CD14-positive monocyte (primary cell): ENCODE results near the gene UVRAG. TPM values are rescaled to one million over a fixed set of nuclear protein-coding genes. Genes with fewer than 3 reads are reported as not detected.

Experiments
- DNase-seq, 3 donors: peaks; one replicate each; pipeline ENCODE4 v3.0.0-alpha.2; 2011 to 2022
- H2AFZ ChIP-seq: 2 replicates; pipeline ENCODE4 v1.6.0; 2012; ENCODE audit warnings: mild to moderate bottlenecking, low read depth, low read length, inconsistent platforms; ENCODE audit not compliant: insufficient read depth, poor library complexity, severe bottlenecking
- H3K27ac ChIP-seq, 2 donors: 1 replicate in 1 of 2; 2 replicates in 1 of 2; pipeline ENCODE4 v1.5.1; 2012 to 2013; ENCODE audit warnings: low read length in 2 of 2, control low read depth in 1 of 2, inconsistent platforms in 1 of 2, low read depth in 1 of 2, mild to moderate bottlenecking in 1 of 2
- H3K27me3 ChIP-seq, 2 donors: one replicate each; pipeline versions ENCODE4 v1.6.0 to v1.6.1; 2011 to 2013; ENCODE audit warnings: low read length in 2 of 2; ENCODE audit not compliant: control insufficient read depth in 2 of 2, insufficient read depth in 2 of 2
- H3K36me3 ChIP-seq, 2 donors: replicated peaks in 1 of 2; 1 replicate in 1 of 2; 2 replicates in 1 of 2; pipeline versions ENCODE4 v1.5.1 to v1.6.1; 2012 to 2013; ENCODE audit warnings: low read length in 2 of 2, control low read depth in 1 of 2, inconsistent platforms in 1 of 2, mild to moderate bottlenecking in 1 of 2; ENCODE audit not compliant: insufficient read depth in 2 of 2, control insufficient read depth in 1 of 2
- H3K4me1 ChIP-seq, 2 donors: 1 replicate in 1 of 2; 2 replicates in 1 of 2; pipeline versions ENCODE4 v1.5.1 to v1.6.1; 2012 to 2013; ENCODE audit warnings: low read length in 2 of 2, control low read depth in 1 of 2, inconsistent platforms in 1 of 2, mild to moderate bottlenecking in 1 of 2, moderate library complexity in 1 of 2; ENCODE audit not compliant: insufficient read depth in 2 of 2, control insufficient read depth in 1 of 2
- H3K4me2 ChIP-seq: replicated peaks from 2 replicates; pipeline ENCODE3; 2012; ENCODE audit warnings: low read length, moderate library complexity, mild to moderate bottlenecking; ENCODE audit not compliant: poor library complexity, severe bottlenecking; ENCODE audit errors: extremely low read depth
- H3K4me3 ChIP-seq, 3 experiments: fragments of 200-600 bp in 1 of 3; sonication (generic) in 1 of 3; replicated peaks in 1 of 3; 1 replicate in 2 of 3; 2 replicates in 1 of 3; pipeline ENCODE4 v1.5.1; 2011 to 2013; ENCODE audit warnings: low read length in 3 of 3, mild to moderate bottlenecking in 3 of 3, control low read depth in 2 of 3, low read depth in 2 of 3, inconsistent platforms in 1 of 3, moderate library complexity in 1 of 3
- H3K79me2 ChIP-seq: 2 replicates; pipeline ENCODE4 v1.6.0; 2012; ENCODE audit warnings: mild to moderate bottlenecking, control low read depth, inconsistent platforms, low read length, moderate library complexity; ENCODE audit not compliant: insufficient read depth
- H3K9ac ChIP-seq: 2 replicates; pipeline ENCODE4 v1.6.0; 2017; ENCODE audit warnings: low read length, mild to moderate bottlenecking; ENCODE audit not compliant: insufficient read depth, poor library complexity, severe bottlenecking
- H3K9me3 ChIP-seq, 2 donors: replicated peaks in 1 of 2; 1 replicate in 1 of 2; 2 replicates in 1 of 2; pipeline versions ENCODE4 v1.5.1 to v1.6.1; 2012 to 2013; ENCODE audit warnings: low read length in 2 of 2, control low read depth in 1 of 2; ENCODE audit not compliant: control insufficient read depth in 1 of 2, insufficient read depth in 1 of 2
- H4K20me1 ChIP-seq: 2 replicates; pipeline ENCODE4 v1.6.0; 2012; ENCODE audit warnings: mild to moderate bottlenecking, low read length, control low read depth, moderate library complexity; ENCODE audit not compliant: insufficient read depth
- H3K27ac Mint-ChIP-seq, 7 donors: one replicate each; pipeline ENCODE4 v1.8.0; 2020; ENCODE audit warnings: mild to moderate bottlenecking in 7 of 7, mixed read lengths in 7 of 7, moderate library complexity in 6 of 7, inconsistent platforms in 2 of 7
- H3K27me3 Mint-ChIP-seq, 3 donors: one replicate each; pipeline ENCODE4 v1.8.0; 2021 to 2022; ENCODE audit warnings: low read depth in 3 of 3, mild to moderate bottlenecking in 3 of 3, mixed read lengths in 3 of 3, moderate library complexity in 3 of 3, inconsistent platforms in 1 of 3
- H3K36me3 Mint-ChIP-seq, 2 donors: one replicate each; pipeline ENCODE4 v1.8.0; 2020; ENCODE audit warnings: mixed read lengths in 2 of 2, inconsistent platforms in 1 of 2, mild to moderate bottlenecking in 1 of 2
- H3K4me1 Mint-ChIP-seq: one replicate; pipeline ENCODE4 v1.8.0; 2020; ENCODE audit warnings: mild to moderate bottlenecking, mixed read lengths
- H3K4me3 Mint-ChIP-seq, 2 donors: one replicate each; pipeline ENCODE4 v1.8.0; 2020; ENCODE audit warnings: mild to moderate bottlenecking in 2 of 2, mixed read lengths in 2 of 2, moderate library complexity in 1 of 2
- H3K9me3 Mint-ChIP-seq, 7 donors: one replicate each; pipeline ENCODE4 v1.8.0; 2020 to 2022; ENCODE audit warnings: mixed read lengths in 7 of 7, mild to moderate bottlenecking in 6 of 7, moderate library complexity in 6 of 7, inconsistent platforms in 2 of 7
- WGBS: methylation state at CpG from one replicate; pipeline ENCODE4 v1.1.5; 2013; ENCODE audit warnings: missing lambda C conversion rate; ENCODE audit not compliant: insufficient coverage; 5-methylcytosine and 5-hydroxymethylcytosine counted together
- intact Hi-C, 2 donors: fragments of 100-400 bp; cut with micrococcal nuclease; formaldehyde crosslinking; loops; one replicate each; pipeline versions ENCODE4 v1.15.0 to v1.15.1; 2023
- polyA plus RNA-seq, 3 donors: library from polyadenylated mRNA; depleted of rRNA in 1 of 3; unstranded in 2 of 3; stranded (reverse) in 1 of 3; fragments of 300-500 nt in 2 of 3; fragments of >200 nt in 1 of 3; fragmentation: Illumina TruSeq in 2 of 3; gene quantifications; 1 replicate in 2 of 3; 2 replicates in 1 of 3; pipeline ENCODE4 v1.2.3, GENCODE V29; 2012 to 2021
- TF ChIP-seq, protein P1 (sequence below): fragments of 200-600 bp; IDR thresholded peaks from one replicate; pipeline ENCODE4 v1.8.0; 2022; ENCODE audit warnings: antibody characterized with exemption, mild to moderate bottlenecking

UVRAG gene
- polyA plus RNA-seq, 3 donors, result 13.7 to 20.5 (median 20.0) TPM

DNA sequence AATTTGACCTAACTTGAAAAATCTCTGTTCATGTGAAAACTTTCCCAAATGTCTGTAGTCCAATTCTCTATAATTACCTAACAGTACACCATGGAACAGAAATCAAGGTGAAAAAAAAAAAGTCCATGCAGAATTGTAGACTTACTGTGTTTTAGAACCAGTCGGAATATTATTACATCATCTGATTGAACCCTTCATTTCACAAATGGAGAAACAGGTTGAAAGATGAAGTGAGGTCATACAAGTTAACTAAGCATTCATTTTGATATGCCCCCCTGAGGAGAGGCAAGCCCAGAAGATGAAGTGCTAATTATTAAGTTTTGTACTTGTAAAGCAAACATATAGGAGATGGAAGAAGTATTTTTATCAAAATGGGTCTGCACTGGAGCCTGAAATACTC lies 211.9 kb downstream of the UVRAG start:
- no peak overlapping the region for H3K4me2 ChIP-seq
- no peaks in the 10 kb centered on the region for H3K9me3 ChIP-seq
- H3K36me3 Mint-ChIP-seq, result peaks cover 42 to 43% of the 10 kb centered on the region in 2 donors
- H4K20me1 ChIP-seq, result peaks cover 38% of the 10 kb centered on the region
- H3K4me1 ChIP-seq, result no peaks in the 10 kb centered on the region
- peaks cover 6 to 74% of the 10 kb centered on the region in 2 donors for H3K36me3 ChIP-seq
- H3K27ac ChIP-seq, result no peak overlapping the region
- TF ChIP-seq, protein P1, sequence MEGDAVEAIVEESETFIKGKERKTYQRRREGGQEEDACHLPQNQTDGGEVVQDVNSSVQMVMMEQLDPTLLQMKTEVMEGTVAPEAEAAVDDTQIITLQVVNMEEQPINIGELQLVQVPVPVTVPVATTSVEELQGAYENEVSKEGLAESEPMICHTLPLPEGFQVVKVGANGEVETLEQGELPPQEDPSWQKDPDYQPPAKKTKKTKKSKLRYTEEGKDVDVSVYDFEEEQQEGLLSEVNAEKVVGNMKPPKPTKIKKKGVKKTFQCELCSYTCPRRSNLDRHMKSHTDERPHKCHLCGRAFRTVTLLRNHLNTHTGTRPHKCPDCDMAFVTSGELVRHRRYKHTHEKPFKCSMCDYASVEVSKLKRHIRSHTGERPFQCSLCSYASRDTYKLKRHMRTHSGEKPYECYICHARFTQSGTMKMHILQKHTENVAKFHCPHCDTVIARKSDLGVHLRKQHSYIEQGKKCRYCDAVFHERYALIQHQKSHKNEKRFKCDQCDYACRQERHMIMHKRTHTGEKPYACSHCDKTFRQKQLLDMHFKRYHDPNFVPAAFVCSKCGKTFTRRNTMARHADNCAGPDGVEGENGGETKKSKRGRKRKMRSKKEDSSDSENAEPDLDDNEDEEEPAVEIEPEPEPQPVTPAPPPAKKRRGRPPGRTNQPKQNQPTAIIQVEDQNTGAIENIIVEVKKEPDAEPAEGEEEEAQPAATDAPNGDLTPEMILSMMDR, result no peak
- no CpG with 5 or more reads among the region's 1 CpG for WGBS
- H3K9ac ChIP-seq, result no peak overlapping the region
- H3K4me3 ChIP-seq, result no peak overlapping the region
- no peak for DNase-seq
- no peak overlapping the region for H3K4me3 Mint-ChIP-seq
- peaks cover 4% of the 10 kb centered on the region for H3K79me2 ChIP-seq
- no peak overlapping the region for H3K27ac Mint-ChIP-seq
- intact Hi-C loops, result no loop called here
- no peaks in the 10 kb centered on the region for H3K27me3 ChIP-seq
- no peaks in the 10 kb centered on the region for H3K9me3 Mint-ChIP-seq
- H2AFZ ChIP-seq, result no peak overlapping the region
- H3K27me3 Mint-ChIP-seq, result no peaks in the 10 kb centered on the region
- H3K4me1 Mint-ChIP-seq, result peaks cover 12% of the 10 kb centered on the region

DNA sequence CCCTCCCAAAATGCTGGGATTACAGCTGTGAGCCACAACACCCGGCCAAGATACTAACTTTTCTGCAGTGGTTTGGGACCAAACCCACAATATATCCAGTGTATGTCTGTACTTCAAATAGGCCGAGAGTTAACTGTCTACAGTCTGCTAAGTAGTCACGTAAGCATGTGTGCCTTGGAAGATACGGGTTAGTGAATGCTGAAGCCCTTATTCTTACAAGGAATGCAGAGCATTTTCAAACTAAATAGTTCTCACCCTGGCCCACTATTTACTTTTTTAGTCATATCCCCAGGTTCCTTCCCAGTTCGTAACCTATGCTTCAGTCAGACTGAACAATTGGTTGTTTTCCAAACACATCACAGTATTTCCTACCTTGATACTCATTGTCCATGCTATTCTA lies 215.3 kb downstream of the UVRAG start:
- Histone ChIP-seq H3K4me3 (no peak overlapping the region), H3K4me2 (no peak overlapping the region), H3K27me3 (no peaks in the 10 kb centered on the region), H2AFZ (no peak overlapping the region), H3K9ac (no peak overlapping the region), H4K20me1 (peaks cover 25% of the 10 kb centered on the region), H3K27ac (no peak overlapping the region), H3K36me3 (peaks cover 3 to 49% of the 10 kb centered on the region in 2 donors), H3K9me3 (no peaks in the 10 kb centered on the region), H3K79me2 (peaks cover 4% of the 10 kb centered on the region), H3K4me1 (no peaks in the 10 kb centered on the region)
- no peaks in the 10 kb centered on the region for H3K27me3 Mint-ChIP-seq
- H3K27ac Mint-ChIP-seq, result no peak overlapping the region
- no peak for DNase-seq
- H3K4me1 Mint-ChIP-seq, result peaks cover 10% of the 10 kb centered on the region
- H3K4me3 Mint-ChIP-seq, result no peak overlapping the region
- H3K36me3 Mint-ChIP-seq, result peaks cover 26 to 34% of the 10 kb centered on the region in 2 donors
- 100% methylated on average over 4 of the region's 5 CpGs for WGBS
- TF ChIP-seq, protein P1, result no peak
- no peaks in the 10 kb centered on the region for H3K9me3 Mint-ChIP-seq
- intact Hi-C loops, result no loop called here
